Measurements from ENCODE around the gene BCAS1.

BCAS1 gene

DNA sequence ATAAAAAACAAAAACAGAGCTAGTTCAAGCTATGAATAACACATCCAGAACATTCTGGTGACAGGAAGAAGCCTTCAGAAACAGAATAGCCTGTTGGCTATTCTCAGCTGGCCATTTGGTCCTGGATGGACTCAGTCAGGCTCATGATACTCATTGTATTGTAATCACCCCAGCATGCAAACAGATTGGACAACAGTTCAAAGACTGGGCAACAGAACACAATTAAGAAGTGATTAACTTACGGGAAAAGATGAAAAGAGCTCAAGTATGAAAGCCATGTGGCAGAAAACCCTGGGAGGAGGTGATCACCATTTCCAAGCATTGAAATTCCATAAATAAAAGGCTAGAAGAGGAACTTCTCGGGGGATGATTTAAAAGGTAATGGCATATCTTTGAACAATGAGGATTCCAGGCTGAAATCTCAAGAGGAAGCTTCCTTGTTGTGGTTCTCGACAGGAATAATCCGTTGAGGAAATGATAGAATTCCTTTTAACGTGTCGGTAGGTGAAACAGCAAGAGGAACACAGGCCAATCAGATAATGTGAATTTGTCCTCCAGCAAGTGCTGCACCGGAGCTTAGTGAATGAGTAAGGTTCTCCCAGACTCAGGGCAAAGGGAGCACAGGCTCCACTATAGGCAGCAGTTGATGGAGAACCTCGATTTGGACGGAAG is 172.4 kb downstream of the BCAS1 start:
- DNase-seq: no peak

DNA sequence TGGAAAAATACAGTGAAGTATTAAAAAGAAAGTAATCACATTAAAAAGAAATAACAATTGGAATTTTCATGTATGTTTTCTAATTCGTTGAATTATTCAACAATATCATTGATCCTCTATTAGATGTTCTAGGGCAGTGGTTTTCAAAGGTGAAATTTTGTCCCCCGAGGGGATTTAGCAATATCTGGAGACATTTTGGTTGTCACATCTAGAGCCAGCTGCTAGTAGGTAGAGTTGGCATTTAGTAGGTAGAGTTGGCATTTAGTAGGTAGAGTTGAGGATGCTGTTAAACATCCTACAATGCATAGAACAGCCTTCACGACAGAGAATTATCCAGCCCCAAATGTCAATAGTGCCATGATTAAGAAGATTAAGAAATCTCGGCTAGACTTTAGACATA is 173.7 kb downstream of the BCAS1 start:
- in situ Hi-C loops (cut with HindIII; ENCODE audit: low pct_ligation_motif_present, low pct_unique_long_range_greater_than_20kb, low sequenced_read_pairs): no loop called here
- DNase-seq: no peak

More for the DNA sequence above, 172.4 kb downstream of the BCAS1 start:
- in situ Hi-C loops (cut with HindIII; ENCODE audit: low pct_ligation_motif_present, low pct_unique_long_range_greater_than_20kb, low sequenced_read_pairs): no loop called here

DNA sequence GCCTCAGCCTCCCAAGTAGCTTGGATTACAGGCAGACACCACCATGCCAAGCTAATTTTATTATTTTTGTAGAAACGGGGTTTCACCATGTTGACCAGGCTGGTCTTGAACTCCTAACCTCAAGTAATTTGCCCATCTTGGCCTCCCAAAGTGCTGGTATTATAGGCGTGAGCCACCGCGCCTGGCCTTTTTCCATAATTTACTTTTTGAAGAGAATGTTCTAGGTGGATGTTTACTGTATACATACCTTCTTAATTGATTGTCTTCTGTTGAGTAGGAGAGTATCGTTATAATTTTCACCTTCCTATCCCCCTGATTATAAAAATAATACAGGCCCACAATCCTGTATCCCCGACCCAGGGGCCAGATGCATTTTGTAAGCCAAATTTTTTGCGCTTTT is 174.4 kb downstream of the BCAS1 start:
- in situ Hi-C loops (cut with HindIII; ENCODE audit: low pct_ligation_motif_present, low pct_unique_long_range_greater_than_20kb, low sequenced_read_pairs): no loop called here
- DNase-seq: no peak

DNA sequence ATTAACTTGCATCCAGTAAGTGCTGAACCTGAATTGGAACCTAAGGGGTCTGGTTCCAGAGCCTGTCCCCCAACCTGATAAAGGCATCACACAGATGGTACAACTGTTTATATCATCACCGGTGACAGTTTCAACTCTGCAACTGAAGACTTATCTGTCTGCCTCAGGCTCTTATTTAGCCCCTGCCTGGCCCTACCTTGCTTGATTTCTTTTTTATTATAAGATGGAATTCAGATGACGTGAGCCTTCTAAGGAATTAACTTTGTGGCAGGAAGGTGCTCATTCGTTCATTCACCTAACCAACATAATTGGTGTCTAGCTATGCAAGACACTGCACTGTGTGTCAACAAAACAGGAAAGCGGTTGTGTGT is 175.0 kb downstream of the BCAS1 start:
- in situ Hi-C loops (cut with HindIII; ENCODE audit: low pct_ligation_motif_present, low pct_unique_long_range_greater_than_20kb, low sequenced_read_pairs): no loop called here
- DNase-seq: no peak

DNA sequence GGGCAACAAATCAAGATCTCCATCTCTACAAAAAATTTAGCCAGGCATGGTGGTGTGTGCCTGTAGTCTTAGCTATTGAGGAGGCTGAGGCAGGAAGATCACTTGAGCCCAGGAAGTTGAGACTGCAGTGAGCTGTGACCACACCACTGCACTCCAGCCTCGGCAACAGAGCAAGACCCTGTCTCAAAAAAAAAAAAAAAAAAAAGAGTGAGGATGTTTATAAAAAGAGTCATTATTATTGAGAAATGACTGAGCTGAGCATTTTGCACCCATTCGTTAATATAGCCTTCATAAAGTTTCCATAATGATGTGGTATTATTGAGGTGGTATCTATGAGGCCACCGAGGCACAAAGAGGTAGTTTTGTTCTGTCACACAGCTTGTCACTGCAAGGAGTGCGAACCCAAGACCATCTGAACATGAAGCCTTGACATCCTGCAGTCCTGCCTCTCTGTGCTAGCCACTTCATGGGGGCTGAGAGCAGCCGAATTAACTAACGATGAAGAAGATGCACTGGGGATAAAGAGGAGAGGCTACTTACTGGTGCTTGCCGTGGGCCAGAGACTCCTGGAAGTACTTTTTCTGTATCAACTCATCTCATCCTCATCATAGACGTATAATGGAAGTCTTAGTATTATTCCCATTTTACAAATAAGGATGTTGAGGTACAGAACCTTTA is 175.5 kb downstream of the BCAS1 start:
- no peak for DNase-seq
- in situ Hi-C loops (cut with HindIII; ENCODE audit: low pct_ligation_motif_present, low pct_unique_long_range_greater_than_20kb, low sequenced_read_pairs): no loop called here

Data from ACHN (cell line).